LNCaP clone FGC (cell line): ENCODE results near the gene KDM3B.

Source experiments
- DNase-seq: peaks from one replicate; pipeline ENCODE4 v3.0.0-alpha.2; 2011; ENCODE audit warnings: low read depth
- H3K4me3 ChIP-seq: 2 replicates; pipeline ENCODE4 v1.5.1; 2011; ENCODE audit warnings: mild to moderate bottlenecking, low read depth, low read length, control low read depth
- CTCF ChIP-seq: IDR thresholded peaks from 2 replicates; pipeline ENCODE4 v1.5.1; 2012; ENCODE audit warnings: mild to moderate bottlenecking; ENCODE audit not compliant: control insufficient read depth, insufficient read depth; ENCODE audit errors: extremely low read depth

The KDM3B gene

GRCh38 chr5:138370537-138370936, 18.1 kb downstream of the KDM3B start:
- TF ChIP-seq CTCF, result no peak

GRCh38 chr5:138371454-138371853, 19.0 kb downstream of the KDM3B start:
- no peak for TF ChIP-seq CTCF
- DNase-seq, result no peak
- no peak overlapping the region for H3K4me3 ChIP-seq

More at GRCh38 chr5:138370537-138370936, 18.1 kb downstream of the KDM3B start:
- DNase-seq, result no peak
- no peak overlapping the region for H3K4me3 ChIP-seq

- H3K4me3 ChIP-seq, result no peak overlapping the region
- no peak for DNase-seq
- TF ChIP-seq CTCF, result no peak
Observed at GRCh38 chr5:138372225-138372624, 19.7 kb downstream of the KDM3B start.

- no peak overlapping the region for H3K4me3 ChIP-seq
- TF ChIP-seq CTCF, result no peak
- no peak for DNase-seq
Observed at GRCh38 chr5:138372653-138373052, 20.2 kb downstream of the KDM3B start.

GRCh38 chr5:138382347-138382746, 29.9 kb downstream of the KDM3B start:
- no peak overlapping the region for H3K4me3 ChIP-seq
- no peak for TF ChIP-seq CTCF
- no peak for DNase-seq

GRCh38 chr5:138385660-138386059, 33.2 kb downstream of the KDM3B start:
- no peak for TF ChIP-seq CTCF
- DNase-seq, result no peak

GRCh38 chr5:138386290-138386689, 33.8 kb downstream of the KDM3B start:
- no peak for TF ChIP-seq CTCF
- no peak overlapping the region for H3K4me3 ChIP-seq
- DNase-seq, result no peak

More at GRCh38 chr5:138385660-138386059, 33.2 kb downstream of the KDM3B start:
- H3K4me3 ChIP-seq, result no peak overlapping the region
